Measurements from ENCODE around the gene FMNL2. TPM values are rescaled to one million over a fixed set of nuclear protein-coding genes. Genes with fewer than 3 reads are reported as not detected.

Gene FMNL2
- total RNA-seq, 1 experiment from 2014 or later: 33.6 TPM

DNA sequence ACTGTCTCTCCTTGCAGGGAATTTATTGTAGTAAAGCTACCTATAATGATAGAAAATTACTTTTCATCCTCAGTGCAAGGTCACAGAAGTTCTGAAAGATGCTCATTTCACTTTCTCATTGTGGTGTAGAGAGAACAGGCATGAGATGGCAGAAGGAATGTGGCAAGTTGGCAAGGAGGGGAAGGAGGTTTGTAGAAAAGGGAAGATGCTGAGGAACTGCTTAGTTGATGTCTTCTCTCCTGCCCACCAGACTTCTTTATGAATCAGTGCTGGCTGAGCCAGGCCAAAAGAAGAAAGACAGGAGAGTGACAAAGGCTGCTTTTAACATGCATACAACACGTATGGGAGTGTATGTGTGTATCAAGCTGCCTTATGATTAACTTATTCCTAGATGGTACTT is 217.9 kb downstream of the FMNL2 start:
- Histone ChIP-seq H3K4me1 (ENCODE audit: control insufficient read depth, insufficient read depth, low read length) (no peaks in the 10 kb centered on the region), H3K9me3 (ENCODE audit: control insufficient read depth, insufficient read depth, low read depth, low read length) (no peaks in the 10 kb centered on the region), H3K36me3 (ENCODE audit: control insufficient read depth, insufficient read depth, low read length) (no peaks in the 10 kb centered on the region), H3K27me3 (ENCODE audit: control insufficient read depth, insufficient read depth, low read length) (no peaks in the 10 kb centered on the region), H3K27ac (ENCODE audit: low read length) (no peak overlapping the region), H3K4me3 (ENCODE audit: low read depth in 2 of 2, low read length in 2 of 2) (no peak overlapping the region)
- POLR2A ChIA-PET: no interaction called here
- CTCF ChIA-PET: no interaction called here
- TF ChIP-seq, protein P1, sequence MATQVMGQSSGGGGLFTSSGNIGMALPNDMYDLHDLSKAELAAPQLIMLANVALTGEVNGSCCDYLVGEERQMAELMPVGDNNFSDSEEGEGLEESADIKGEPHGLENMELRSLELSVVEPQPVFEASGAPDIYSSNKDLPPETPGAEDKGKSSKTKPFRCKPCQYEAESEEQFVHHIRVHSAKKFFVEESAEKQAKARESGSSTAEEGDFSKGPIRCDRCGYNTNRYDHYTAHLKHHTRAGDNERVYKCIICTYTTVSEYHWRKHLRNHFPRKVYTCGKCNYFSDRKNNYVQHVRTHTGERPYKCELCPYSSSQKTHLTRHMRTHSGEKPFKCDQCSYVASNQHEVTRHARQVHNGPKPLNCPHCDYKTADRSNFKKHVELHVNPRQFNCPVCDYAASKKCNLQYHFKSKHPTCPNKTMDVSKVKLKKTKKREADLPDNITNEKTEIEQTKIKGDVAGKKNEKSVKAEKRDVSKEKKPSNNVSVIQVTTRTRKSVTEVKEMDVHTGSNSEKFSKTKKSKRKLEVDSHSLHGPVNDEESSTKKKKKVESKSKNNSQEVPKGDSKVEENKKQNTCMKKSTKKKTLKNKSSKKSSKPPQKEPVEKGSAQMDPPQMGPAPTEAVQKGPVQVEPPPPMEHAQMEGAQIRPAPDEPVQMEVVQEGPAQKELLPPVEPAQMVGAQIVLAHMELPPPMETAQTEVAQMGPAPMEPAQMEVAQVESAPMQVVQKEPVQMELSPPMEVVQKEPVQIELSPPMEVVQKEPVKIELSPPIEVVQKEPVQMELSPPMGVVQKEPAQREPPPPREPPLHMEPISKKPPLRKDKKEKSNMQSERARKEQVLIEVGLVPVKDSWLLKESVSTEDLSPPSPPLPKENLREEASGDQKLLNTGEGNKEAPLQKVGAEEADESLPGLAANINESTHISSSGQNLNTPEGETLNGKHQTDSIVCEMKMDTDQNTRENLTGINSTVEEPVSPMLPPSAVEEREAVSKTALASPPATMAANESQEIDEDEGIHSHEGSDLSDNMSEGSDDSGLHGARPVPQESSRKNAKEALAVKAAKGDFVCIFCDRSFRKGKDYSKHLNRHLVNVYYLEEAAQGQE (IDR thresholded peaks at IDR 0.05; ENCODE audit: insufficient read depth in 1 of 2, low read depth in 2 of 2, low read length in 1 of 2): no peak
- TF ChIP-seq TCF7L2 (IDR thresholded peaks at IDR 0.05; ENCODE audit: low read depth, low read length) (no peak), SIN3A (IDR thresholded peaks at IDR 0.05; ENCODE audit: borderline replicate concordance, insufficient read depth, low read depth, low read length) (no peak), POLR2AphosphoS5 (IDR thresholded peaks at IDR 0.05; ENCODE audit: low read depth, low read length) (no peak)
- TF ChIP-seq, protein P2, sequence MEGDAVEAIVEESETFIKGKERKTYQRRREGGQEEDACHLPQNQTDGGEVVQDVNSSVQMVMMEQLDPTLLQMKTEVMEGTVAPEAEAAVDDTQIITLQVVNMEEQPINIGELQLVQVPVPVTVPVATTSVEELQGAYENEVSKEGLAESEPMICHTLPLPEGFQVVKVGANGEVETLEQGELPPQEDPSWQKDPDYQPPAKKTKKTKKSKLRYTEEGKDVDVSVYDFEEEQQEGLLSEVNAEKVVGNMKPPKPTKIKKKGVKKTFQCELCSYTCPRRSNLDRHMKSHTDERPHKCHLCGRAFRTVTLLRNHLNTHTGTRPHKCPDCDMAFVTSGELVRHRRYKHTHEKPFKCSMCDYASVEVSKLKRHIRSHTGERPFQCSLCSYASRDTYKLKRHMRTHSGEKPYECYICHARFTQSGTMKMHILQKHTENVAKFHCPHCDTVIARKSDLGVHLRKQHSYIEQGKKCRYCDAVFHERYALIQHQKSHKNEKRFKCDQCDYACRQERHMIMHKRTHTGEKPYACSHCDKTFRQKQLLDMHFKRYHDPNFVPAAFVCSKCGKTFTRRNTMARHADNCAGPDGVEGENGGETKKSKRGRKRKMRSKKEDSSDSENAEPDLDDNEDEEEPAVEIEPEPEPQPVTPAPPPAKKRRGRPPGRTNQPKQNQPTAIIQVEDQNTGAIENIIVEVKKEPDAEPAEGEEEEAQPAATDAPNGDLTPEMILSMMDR (IDR thresholded peaks at IDR 0.05): no peak
- in situ Hi-C loops (cut with HindIII; ENCODE audit: low pct_unique_long_range_greater_than_20kb, low sequenced_read_pairs) (no loop called here), intact Hi-C loops (cut with micrococcal nuclease; ENCODE audit: unreplicated experiment) (no loop called here)
- DNase-seq (ENCODE audit: low read depth, low spot score): no peak
- no TSS peak for BruUV-seq (replicated peaks)
- ATAC-seq: no peak

DNA sequence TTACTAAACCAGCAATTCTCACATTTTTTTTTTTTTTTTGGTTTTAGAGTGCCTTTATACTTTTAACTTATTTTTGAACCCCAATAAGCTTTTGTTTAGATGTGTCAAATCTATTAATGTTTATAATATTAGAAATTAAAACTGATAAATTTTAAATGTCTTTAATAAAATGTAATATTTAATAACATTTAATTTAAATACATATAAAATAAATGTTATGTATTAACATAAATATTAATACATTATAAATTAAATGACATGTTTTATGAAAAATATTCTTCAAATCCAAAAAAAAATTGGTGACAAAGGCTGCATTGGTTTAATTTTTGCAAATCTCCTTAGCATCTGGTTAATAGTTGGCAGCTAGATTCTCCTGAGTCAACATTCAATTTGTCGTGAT is 218.5 kb downstream of the FMNL2 start:
- Histone ChIP-seq H3K27me3 (ENCODE audit: control insufficient read depth, insufficient read depth, low read length) (no peaks in the 10 kb centered on the region), H3K9me3 (ENCODE audit: control insufficient read depth, insufficient read depth, low read depth, low read length) (no peaks in the 10 kb centered on the region), H3K27ac (ENCODE audit: low read length) (no peak overlapping the region), H3K36me3 (ENCODE audit: control insufficient read depth, insufficient read depth, low read length) (no peaks in the 10 kb centered on the region), H3K4me3 (ENCODE audit: low read depth in 2 of 2, low read length in 2 of 2) (no peak overlapping the region), H3K4me1 (ENCODE audit: control insufficient read depth, insufficient read depth, low read length) (no peaks in the 10 kb centered on the region)
- ChIA-PET CTCF (no interaction called here), POLR2A (no interaction called here)
- no peak for ATAC-seq
- no peak for DNase-seq (ENCODE audit: low read depth, low spot score)
- TF ChIP-seq, protein P1 (IDR thresholded peaks at IDR 0.05; ENCODE audit: insufficient read depth in 1 of 2, low read depth in 2 of 2, low read length in 1 of 2): no peak
- TF ChIP-seq POLR2AphosphoS5 (IDR thresholded peaks at IDR 0.05; ENCODE audit: low read depth, low read length) (no peak), TCF7L2 (IDR thresholded peaks at IDR 0.05; ENCODE audit: low read depth, low read length) (no peak), SIN3A (IDR thresholded peaks at IDR 0.05; ENCODE audit: borderline replicate concordance, insufficient read depth, low read depth, low read length) (no peak)
- TF ChIP-seq, protein P2 (IDR thresholded peaks at IDR 0.05): no peak
- BruUV-seq (replicated peaks): no TSS peak
- in situ Hi-C loops (cut with HindIII; ENCODE audit: low pct_unique_long_range_greater_than_20kb, low sequenced_read_pairs): no loop called here
- intact Hi-C loops (cut with micrococcal nuclease; ENCODE audit: unreplicated experiment): no loop called here

Measured in Panc1 (cell line).